ENCODE results near the gene ARHGEF37. TPM values are rescaled to one million over a fixed set of nuclear protein-coding genes. Genes with fewer than 3 reads are reported as not detected.

Gene ARHGEF37
- total RNA-seq, 1 experiment from 2014 or later: 0.42 TPM

GRCh38 chr5:149651686-149652085 is 70.4 kb downstream of the ARHGEF37 start:
- no peak for TF ChIP-seq CTCF (conservative IDR thresholded peaks at IDR 0.05)
- Histone ChIP-seq H3K4me2 (ENCODE audit: insufficient read depth, insufficient read length, low read length) (no peak overlapping the region), H3K4me1 (ENCODE audit: insufficient read depth, low read length) (no peaks in the 10 kb centered on the region), H2AK5ac (ENCODE audit: insufficient read length, low read length) (no peak overlapping the region), H4K91ac (ENCODE audit: insufficient read length, low read depth, low read length) (no peak overlapping the region), H3K79me2 (ENCODE audit: insufficient read depth, low read length) (no peaks in the 10 kb centered on the region), H2AFZ (ENCODE audit: low read length) (no peak overlapping the region), H2BK12ac (ENCODE audit: insufficient read length, low read depth, low read length) (no peak overlapping the region), H3K9ac (ENCODE audit: extremely low read depth, insufficient read length, low read length) (no peak overlapping the region), H3K18ac (ENCODE audit: insufficient read length, low read depth, low read length) (no peak overlapping the region), H2BK15ac (ENCODE audit: low read depth, low read length) (no peak overlapping the region), H4K5ac (ENCODE audit: insufficient read length, low read depth, low read length) (no peak overlapping the region), H3K14ac (ENCODE audit: insufficient read depth, low read length) (no peak overlapping the region), H3K23me2 (ENCODE audit: insufficient read length, low read depth, low read length, poor library complexity, severe bottlenecking) (no peaks in the 10 kb centered on the region), H2BK5ac (ENCODE audit: insufficient read length, low read length) (no peak overlapping the region), H2BK120ac (ENCODE audit: low read depth, low read length, poor library complexity, severe bottlenecking) (no peak overlapping the region), H3K4ac (ENCODE audit: low read depth, low read length) (no peak overlapping the region), H3K56ac (ENCODE audit: insufficient read length, low read depth, low read length) (no peak overlapping the region), H4K20me1 (ENCODE audit: control insufficient read depth, insufficient read depth, insufficient read length) (no peaks in the 10 kb centered on the region), H3K23ac (ENCODE audit: insufficient read length, low read depth, low read length) (no peak overlapping the region), H3K9me3 (ENCODE audit: control insufficient read depth, low read depth, low read length) (no peaks in the 10 kb centered on the region), H3K79me1 (ENCODE audit: insufficient read depth, low read depth, low read length, poor library complexity, severe bottlenecking) (no peaks in the 10 kb centered on the region), H2BK20ac (ENCODE audit: low read depth, low read length, poor library complexity, severe bottlenecking) (no peak overlapping the region), H4K8ac (replicated peaks; ENCODE audit: insufficient read length, low read depth, low read length) (no peak overlapping the region), H3T11ph (ENCODE audit: low read length) (no peak overlapping the region), H3K27ac (ENCODE audit: insufficient read length, low read depth, low read length) (no peak overlapping the region), H3K27me3 (ENCODE audit: insufficient read depth, low read length) (no peaks in the 10 kb centered on the region)
- Mint-ChIP-seq H3K9me3 (no peaks in the 10 kb centered on the region; a peak in 1 of 5 replicates), H3K36me3 (ENCODE audit: insufficient read depth in 1 of 3, low read depth in 3 of 3) (no peaks in the 10 kb centered on the region; a peak in 1 of 7 replicates), H3K4me1 (no peaks in the 10 kb centered on the region; a peak in 1 of 4 replicates), H3K27ac (no peak overlapping the region), H3K27me3 (ENCODE audit: low read depth) (no peaks in the 10 kb centered on the region), H3K4me3 (no peak overlapping the region)
- DNase-seq: no peak
- WGBS (ENCODE audit: extremely low coverage, insufficient read length, low lambda C conversion rate): no CpG with 5 or more reads among the region's 1 CpG
